Measurements from ENCODE around the gene SMIM22.
"Not testable (repeated sequence)": the region's sequence is repeated elsewhere in the genome, so short reads cannot be mapped to it uniquely, and the experiment has no call there.

Gene SMIM22

DNA sequence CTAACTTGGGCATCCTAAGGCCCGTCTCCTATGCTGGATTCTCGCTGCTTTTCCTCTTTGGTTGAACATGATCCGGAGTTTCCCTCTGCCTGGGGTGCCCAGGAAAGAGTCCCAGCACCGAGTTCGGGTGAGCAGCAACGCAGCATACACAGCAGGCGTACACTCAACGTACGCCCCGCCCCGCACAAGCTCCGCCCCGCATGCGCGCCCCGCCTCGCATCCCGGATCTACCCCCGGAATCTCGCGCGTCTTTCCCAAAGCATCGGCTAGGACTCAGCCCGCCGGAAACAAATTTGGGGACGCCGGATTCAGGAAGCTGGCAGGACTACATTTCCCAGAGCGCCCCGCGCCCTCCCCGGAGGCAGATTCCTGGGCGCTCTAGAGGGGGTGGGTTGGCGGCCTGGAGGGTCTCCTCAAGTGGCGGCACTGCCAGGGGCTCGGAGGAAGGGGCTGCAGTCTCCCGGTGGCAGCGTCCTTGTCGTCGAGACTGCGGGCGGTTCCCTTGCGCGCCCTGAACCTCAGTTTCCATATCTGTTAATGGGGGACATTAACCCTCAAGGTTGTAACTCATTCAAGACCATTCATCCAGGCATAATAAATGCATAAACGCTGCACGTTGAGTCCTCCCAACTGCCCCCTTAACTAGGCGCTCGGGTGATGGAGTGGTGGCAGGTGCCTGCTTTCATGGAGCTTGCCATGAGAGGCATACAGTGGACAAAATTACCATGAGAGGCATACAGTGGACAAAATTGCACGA lies 26.4 kb upstream of the SMIM22 start:
- DNase-seq (ENCODE audit: low read depth in 2 of 3, low spot score in 1 of 3), result peak; percentile 86 to 91 (median 88)

DNA sequence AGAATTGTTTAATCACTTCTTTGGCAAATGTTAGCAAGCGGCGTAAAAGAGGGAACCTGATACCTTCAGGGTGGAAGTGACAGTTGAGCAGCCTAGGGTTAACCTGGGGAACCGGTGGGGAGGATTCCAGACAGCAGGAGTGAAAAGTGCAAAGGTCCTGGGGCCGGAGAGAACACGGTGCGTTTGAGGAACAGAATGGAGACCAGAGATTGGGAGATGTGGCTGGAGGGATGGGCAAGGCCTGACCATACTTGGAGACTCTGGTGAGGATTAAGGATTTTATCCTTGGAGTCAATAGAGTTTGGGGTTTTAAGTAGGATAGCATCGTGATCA lies 25.9 kb upstream of the SMIM22 start:
- DNase-seq (ENCODE audit: low read depth in 2 of 3, low spot score in 1 of 3), result no peak

GRCh38 chr16:4771646-4772045 lies 23.5 kb upstream of the SMIM22 start:
- DNase-seq (ENCODE audit: low read depth in 2 of 3, low spot score in 1 of 3), result no peak

- no peak for DNase-seq (ENCODE audit: low read depth in 2 of 3, low spot score in 1 of 3)
These were observed 22.8 kb upstream of the SMIM22 start for GRCh38 chr16:4772351-4772750.

GRCh38 chr16:4775005-4775404 lies 20.2 kb upstream of the SMIM22 start:
- DNase-seq (ENCODE audit: low read depth in 2 of 3, low spot score in 1 of 3), result no peak

- no peak for DNase-seq (ENCODE audit: low read depth in 2 of 3, low spot score in 1 of 3)
These were observed 18.9 kb upstream of the SMIM22 start for GRCh38 chr16:4776141-4776705.

DNA sequence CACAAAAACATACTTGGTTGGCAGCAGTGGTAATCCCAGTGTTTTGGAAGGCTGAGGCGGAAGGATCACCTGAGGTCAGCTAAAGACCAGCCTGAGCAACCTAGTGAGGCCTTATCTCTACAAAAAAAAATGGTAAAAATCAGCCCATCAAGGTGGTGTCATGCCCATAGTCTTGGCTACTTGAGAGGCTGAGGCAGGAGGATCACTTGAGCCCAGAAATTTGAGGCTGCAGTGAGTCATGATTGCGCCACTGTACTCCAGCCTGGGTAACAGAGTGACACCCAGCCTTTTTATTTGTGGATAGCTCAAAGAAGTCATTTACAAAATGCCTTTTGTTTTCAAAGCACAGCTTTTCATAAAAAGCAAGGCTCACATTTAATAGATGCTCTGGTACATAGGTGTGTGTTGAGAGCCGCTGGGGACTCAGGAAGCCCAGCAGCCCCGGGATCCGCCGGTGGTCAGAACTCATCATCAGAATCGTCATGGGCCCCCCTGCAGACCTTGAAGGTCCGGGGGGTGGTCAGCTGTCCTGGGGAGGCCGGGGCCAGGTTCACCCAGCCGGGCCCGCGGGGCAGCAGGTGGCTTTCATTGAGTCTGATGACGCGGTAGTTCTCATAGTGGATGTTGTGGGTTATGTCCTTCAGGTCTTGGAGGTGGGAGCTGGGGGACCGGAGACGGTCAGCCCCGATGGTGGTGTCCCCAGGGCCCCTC lies 17.7 kb upstream of the SMIM22 start:
- no peak for DNase-seq (ENCODE audit: low read depth in 2 of 3, low spot score in 1 of 3)

GRCh38 chr16:4778050-4778392 lies 17.1 kb upstream of the SMIM22 start:
- DNase-seq (ENCODE audit: low read depth in 2 of 3, low spot score in 1 of 3), result no peak

DNA sequence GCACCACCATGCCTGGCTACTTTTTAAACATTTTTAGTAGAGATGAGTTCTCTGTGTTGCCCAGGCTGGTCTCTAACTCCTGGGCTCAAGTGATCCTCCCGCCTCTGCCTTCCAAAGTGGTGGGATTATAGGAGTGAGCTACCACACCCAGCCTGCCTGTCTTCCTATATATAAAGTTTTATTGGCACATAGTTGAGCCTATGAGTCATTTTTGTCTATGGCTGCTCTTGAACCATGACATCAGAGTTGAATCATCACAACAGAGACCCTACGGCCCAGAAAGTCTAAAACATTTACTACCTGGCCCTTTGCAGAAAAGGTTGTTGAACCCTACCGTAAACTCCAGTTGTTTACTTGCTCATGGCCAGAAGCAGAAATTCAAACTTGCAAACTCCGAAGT lies 14.9 kb upstream of the SMIM22 start:
- no peak for DNase-seq (ENCODE audit: low read depth in 2 of 3, low spot score in 1 of 3)

GRCh38 chr16:4783251-4783950 lies 11.8 kb upstream of the SMIM22 start:
- no peak for DNase-seq (ENCODE audit: low read depth in 2 of 3, low spot score in 1 of 3)

DNA sequence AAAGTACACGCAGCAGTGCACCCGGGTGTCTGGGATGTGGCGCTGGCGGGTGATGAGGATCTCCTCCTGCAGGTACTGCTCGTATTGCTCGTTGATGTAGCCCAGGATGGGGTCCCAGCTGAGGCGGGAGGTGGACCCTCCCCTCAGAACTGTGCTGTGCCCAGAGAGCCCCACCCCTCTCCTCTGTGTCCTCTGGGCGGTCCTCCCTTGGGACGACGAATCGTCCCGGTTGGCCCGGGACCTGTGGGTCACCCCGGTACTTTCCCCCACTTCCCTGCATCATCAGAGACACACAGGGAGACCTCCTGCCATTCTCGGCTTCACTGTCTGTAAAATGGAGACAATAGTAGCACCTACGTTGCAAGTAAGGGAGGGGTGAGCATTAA lies 11.2 kb upstream of the SMIM22 start:
- no peak for DNase-seq (ENCODE audit: low read depth in 2 of 3, low spot score in 1 of 3)

GRCh38 chr16:4784444-4784987 lies 10.7 kb upstream of the SMIM22 start:
- not testable (repeated sequence) for DNase-seq (ENCODE audit: low read depth in 2 of 3, low spot score in 1 of 3)

- DNase-seq (ENCODE audit: low read depth in 2 of 3, low spot score in 1 of 3), result no peak
These were observed 9.3 kb upstream of the SMIM22 start for GRCh38 chr16:4785758-4786433.

GRCh38 chr16:4787068-4787467 lies 8.1 kb upstream of the SMIM22 start:
- no peak for DNase-seq (ENCODE audit: low read depth in 2 of 3, low spot score in 1 of 3)

DNA sequence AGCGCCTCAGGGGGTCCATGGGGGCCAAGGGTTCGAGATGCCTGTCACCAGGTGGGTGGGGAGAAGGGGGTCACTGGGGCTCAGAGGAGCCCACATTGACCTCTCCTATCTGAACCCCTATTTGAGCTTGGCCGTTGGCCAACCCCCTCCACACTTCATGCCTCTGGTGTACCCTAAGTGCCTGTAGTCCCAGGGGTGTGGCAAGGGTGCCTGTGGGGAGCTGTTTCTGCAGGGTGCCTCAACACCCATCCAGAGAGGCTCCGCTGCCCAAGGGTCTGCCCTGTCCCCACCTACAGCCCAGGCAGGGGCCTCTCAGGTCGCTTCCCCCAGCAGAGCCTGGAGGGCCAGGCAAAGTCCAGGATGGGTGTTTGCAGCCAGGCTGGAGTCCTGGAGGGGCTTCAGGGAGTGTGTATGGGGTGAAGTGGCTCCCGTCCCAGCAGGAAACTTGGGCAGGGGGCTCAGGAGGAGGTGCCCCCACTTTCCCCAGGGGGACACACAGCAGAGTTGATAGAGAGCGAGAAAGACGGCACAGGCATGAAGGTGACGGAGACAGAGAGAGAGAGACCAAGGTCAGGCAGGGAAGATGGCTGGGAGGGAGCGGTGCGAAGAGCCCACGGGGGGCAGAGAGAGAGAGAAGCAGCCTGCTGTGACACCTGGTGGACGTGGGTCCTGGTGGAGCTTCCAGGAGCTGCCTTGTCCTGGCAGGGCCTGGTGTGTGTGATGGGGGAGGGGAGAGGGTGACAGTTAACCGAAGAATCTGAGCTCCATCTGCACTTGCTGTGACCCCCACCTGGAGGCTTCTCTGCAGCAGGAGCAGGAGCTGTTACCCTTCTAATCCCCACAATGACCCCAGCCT lies 7.3 kb upstream of the SMIM22 start, which contains the start of gene SEPTIN12:
Gene SEPTIN12, minus strand, starts transcription at position 719 of the 856 bp plus-strand sequence. Its CDS starts 700 bp downstream, at position 19.
- no peak for DNase-seq (ENCODE audit: low read depth in 2 of 3, low spot score in 1 of 3)

- no peak for DNase-seq (ENCODE audit: low read depth in 2 of 3, low spot score in 1 of 3)
These were observed 6.7 kb upstream of the SMIM22 start for GRCh38 chr16:4788489-4788889.

DNA sequence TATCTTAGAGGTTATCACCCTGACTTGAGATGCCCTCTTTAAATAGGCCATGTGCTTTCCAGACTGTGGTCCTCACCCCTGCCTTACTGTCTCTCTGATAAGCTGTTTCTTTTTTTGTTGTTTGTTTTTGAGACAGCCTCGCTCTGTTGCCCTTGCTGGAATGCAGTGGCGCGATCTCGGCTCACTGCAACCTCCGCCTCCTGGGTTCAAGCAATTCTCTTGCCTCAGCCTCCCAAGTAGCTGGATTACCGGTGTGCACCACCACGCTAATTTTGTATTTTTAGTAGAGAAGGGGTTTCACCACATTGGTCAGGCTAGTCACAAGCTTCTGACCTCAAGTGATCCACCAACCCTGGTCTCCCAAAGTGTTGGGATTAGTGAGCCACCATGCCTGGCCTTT lies 6.3 kb upstream of the SMIM22 start:
- DNase-seq (ENCODE audit: low read depth in 2 of 3, low spot score in 1 of 3), result no peak

GRCh38 chr16:4790261-4790660 lies 4.9 kb upstream of the SMIM22 start:
- DNase-seq (ENCODE audit: low read depth in 2 of 3, low spot score in 1 of 3), result no peak

DNA sequence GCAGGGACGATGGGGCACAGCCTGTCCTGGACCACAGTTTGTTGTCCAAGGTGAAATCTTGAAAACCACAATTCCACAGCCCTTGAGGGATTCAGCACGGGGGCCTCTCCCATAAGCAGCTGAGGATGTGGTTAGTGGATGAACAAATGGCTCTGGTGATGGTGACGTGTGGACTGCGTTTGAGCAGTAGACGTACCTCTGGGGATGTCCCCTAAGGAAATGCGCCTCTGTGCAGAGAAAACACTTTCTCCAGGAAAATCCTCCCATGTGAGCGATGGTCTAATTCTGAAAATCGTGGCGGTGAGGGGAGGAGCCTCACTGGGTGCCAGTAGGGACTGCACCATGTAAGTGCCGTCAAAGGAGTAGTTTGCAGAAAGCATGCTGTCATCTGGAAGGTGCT lies 4.3 kb upstream of the SMIM22 start:
- no peak for DNase-seq (ENCODE audit: low read depth in 2 of 3, low spot score in 1 of 3)

GRCh38 chr16:4792951-4793513 lies 2.1 kb upstream of the SMIM22 start:
- no peak for DNase-seq (ENCODE audit: low read depth in 2 of 3, low spot score in 1 of 3)

Data from stimulated activated CD4-positive, alpha-beta T cell treated with anti-CD3 and anti-CD28 coated beads, Interleukin-12 subunit alpha, Interleukin-12 subunit beta, amount 100 ng/mL, for 48 hours (primary cell).